ENCODE data around the gene LRIG2.

Gene LRIG2

GRCh38 chr1:113178106-113178505 is 105.1 kb downstream of the LRIG2 start:
- DNase-seq (ENCODE audit: low read depth) = no peak
- TF ChIP-seq CTCF (IDR thresholded peaks at IDR 0.05; ENCODE audit: control insufficient read depth, insufficient read depth, low read depth, low read length, missing control alignments) = no peak
- no peak overlapping the region for H3K4me3 ChIP-seq (ENCODE audit: control insufficient read depth, low read depth, low read length)

- peak; percentile 16 for TF ChIP-seq CTCF (IDR thresholded peaks at IDR 0.05; ENCODE audit: control insufficient read depth, insufficient read depth, low read depth, low read length, missing control alignments)
- no peak for DNase-seq (ENCODE audit: low read depth)
- H3K4me3 ChIP-seq (ENCODE audit: control insufficient read depth, low read depth, low read length) = no peak overlapping the region
Observed at GRCh38 chr1:113178522-113178921, 105.5 kb downstream of the LRIG2 start.
